Measurements from ENCODE around the gene CLEC9A. TPM values are rescaled to one million over a fixed set of nuclear protein-coding genes. Genes with fewer than 3 reads are reported as not detected.

Gene CLEC9A
- total and polyA plus RNA-seq, 8 donors = 0.20 to 2.6 TPM; not detected in 6

GRCh38 chr12:10012630-10013330 lies 17.7 kb upstream of the CLEC9A start:
- DNase-seq = no peak
- Histone ChIP-seq H3K27ac (no peak overlapping the region), H3K9me3 (no peaks in the 10 kb centered on the region), H3K27me3 (no peaks in the 10 kb centered on the region), H3K36me3 (no peaks in the 10 kb centered on the region), H3K4me1 (no peaks in the 10 kb centered on the region), H3K4me3 (no peak overlapping the region)
- intact Hi-C loops (cut with DNase I; ENCODE audit: low total_unique reads) = no loop called here
- TF ChIP-seq CTCF (IDR thresholded peaks at IDR 0.05) = no peak
- TF ChIP-seq POLR2AphosphoS5 (IDR thresholded peaks at IDR 0.05) = no peak
- 52 to 63% (median 55%) methylated on average over 6 of the region's 6 CpGs for WGBS, 5 donors

GRCh38 chr12:10015450-10015849 lies 15.0 kb upstream of the CLEC9A start:
- no peak for DNase-seq
- Histone ChIP-seq H3K27ac (no peak overlapping the region), H3K4me1 (peaks cover 0 to 11% (median 2%) of the 10 kb centered on the region in 4 donors), H3K4me3 (no peak overlapping the region), H3K9me3 (no peaks in the 10 kb centered on the region), H3K27me3 (no peaks in the 10 kb centered on the region), H3K36me3 (no peaks in the 10 kb centered on the region)
- intact Hi-C loops (cut with DNase I; ENCODE audit: low total_unique reads) = no loop called here
- TF ChIP-seq EP300 (IDR thresholded peaks at IDR 0.05) (no peak), CTCF (IDR thresholded peaks at IDR 0.05) (no peak), POLR2A (IDR thresholded peaks at IDR 0.05) (no peak), POLR2AphosphoS5 (IDR thresholded peaks at IDR 0.05) (no peak)
- WGBS, 5 donors = 73 to 85% (median 80%) methylated on average over 4 of the region's 4 CpGs

GRCh38 chr12:10016881-10017280 lies 13.6 kb upstream of the CLEC9A start:
- H3K9me3 ChIP-seq = no peaks in the 10 kb centered on the region
- peaks cover 0 to 11% (median 2%) of the 10 kb centered on the region in 4 donors for H3K4me1 ChIP-seq
- intact Hi-C loops (cut with DNase I; ENCODE audit: low total_unique reads) = no loop called here
- no peak overlapping the region for H3K27ac ChIP-seq
- 3 to 15% (median 5%) methylated on average over 1 of the region's 1 CpG for WGBS, 5 donors
- no peak overlapping the region for H3K4me3 ChIP-seq
- DNase-seq = no peak
- TF ChIP-seq EP300 (IDR thresholded peaks at IDR 0.05) = no peak
- no peak for TF ChIP-seq CTCF (IDR thresholded peaks at IDR 0.05)
- TF ChIP-seq POLR2AphosphoS5 (IDR thresholded peaks at IDR 0.05) = no peak
- no peak for TF ChIP-seq POLR2A (IDR thresholded peaks at IDR 0.05)
- H3K36me3 ChIP-seq = no peaks in the 10 kb centered on the region
- H3K27me3 ChIP-seq = no peaks in the 10 kb centered on the region

GRCh38 chr12:10018386-10018785 lies 12.1 kb upstream of the CLEC9A start:
- peak overlapping the region in 3 of 5 donors; percentile 24 to 60 (median 54) for H3K27ac ChIP-seq
- peaks cover 0 to 11% (median 2%) of the 10 kb centered on the region in 4 donors for H3K4me1 ChIP-seq
- 27 to 46% (median 40%) methylated on average over 5 of the region's 5 CpGs for WGBS, 5 donors
- no peaks in the 10 kb centered on the region for H3K9me3 ChIP-seq
- intact Hi-C loops (cut with DNase I; ENCODE audit: low total_unique reads) = no loop called here
- peak in 1 of 2 donors; percentile 57 for DNase-seq
- no peaks in the 10 kb centered on the region for H3K27me3 ChIP-seq
- H3K36me3 ChIP-seq = no peaks in the 10 kb centered on the region
- H3K4me3 ChIP-seq = no peak overlapping the region
- TF ChIP-seq EP300 (IDR thresholded peaks at IDR 0.05) = no peak
- no peak for TF ChIP-seq CTCF (IDR thresholded peaks at IDR 0.05)
- peak in 2 of 3 donors; percentile 44 to 62 for TF ChIP-seq POLR2AphosphoS5 (IDR thresholded peaks at IDR 0.05)
